Activated naive CD4-positive, alpha-beta T cell treated with anti-CD3 and anti-CD28 coated beads, Interleukin-2, amount 50 U/mL, for 72 hours (primary cell): ENCODE measurements around the gene CCDC69. TPM values are rescaled to one million over a fixed set of nuclear protein-coding genes. Genes with fewer than 3 reads are reported as not detected.

Source experiments
- ATAC-seq, 2 donors: fragments of 150-1000 bp; cut with Tn5 transposase; 2 replicates each; pipeline ENCODE4 v1.10.0; 2021; ENCODE audit warnings: mild to moderate bottlenecking in 2 of 2, moderate library complexity in 2 of 2
- DNase-seq, 2 donors: peaks; one replicate each; pipeline ENCODE4 v3.0.0; 2021 to 2022; ENCODE audit warnings: low spot score in 2 of 2
- H3K27ac Mint-ChIP-seq, 2 donors: one replicate each; pipeline ENCODE4 v1.8.0; 2022; ENCODE audit warnings: mild to moderate bottlenecking in 2 of 2, mixed read lengths in 2 of 2
- H3K36me3 Mint-ChIP-seq, 2 donors: one replicate each; pipeline ENCODE4 v1.8.0; 2022; ENCODE audit warnings: mixed read lengths in 2 of 2
- H3K9me3 Mint-ChIP-seq, 2 donors: one replicate each; pipeline ENCODE4 v1.8.0; 2022; ENCODE audit warnings: mixed read lengths in 2 of 2
- total RNA-seq, 2 donors: library from RNA; stranded (reverse); gene quantifications; one replicate each; pipeline ENCODE4 v1.2.3, GENCODE V29; 2022

The CCDC69 gene
- total RNA-seq, 2 donors from 2014 or later: 21.0 to 23.8 TPM

DNA sequence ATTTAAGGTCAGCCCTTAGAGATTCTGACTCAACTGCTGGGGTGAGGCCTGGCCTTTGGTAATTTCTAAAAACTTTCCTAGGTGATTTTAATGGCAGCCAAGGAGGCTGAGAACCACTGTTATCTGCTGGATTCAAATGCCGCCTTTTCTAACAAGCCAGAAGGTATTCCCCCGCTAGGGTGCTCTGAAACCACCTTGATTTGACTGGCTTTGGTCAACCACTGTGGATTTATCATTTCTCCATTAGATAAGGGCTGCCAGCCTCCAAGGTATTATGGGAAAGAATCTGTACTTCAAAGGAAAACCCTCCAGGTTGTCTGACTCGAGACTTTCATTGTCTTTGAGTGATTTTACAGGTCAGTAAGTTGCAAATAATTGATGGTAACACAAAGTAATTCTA is 70.6 kb downstream of the CCDC69 start:
- DNase-seq (peak in 1 of 2 donors; percentile 63), ATAC-seq (peak in 1 of 2 donors; percentile 26)
- Mint-ChIP-seq H3K27ac (peak overlapping the region; percentile 86 to 99), H3K9me3 (no peaks in the 10 kb centered on the region), H3K36me3 (peaks cover 21 to 24% of the 10 kb centered on the region in 2 donors)

DNA sequence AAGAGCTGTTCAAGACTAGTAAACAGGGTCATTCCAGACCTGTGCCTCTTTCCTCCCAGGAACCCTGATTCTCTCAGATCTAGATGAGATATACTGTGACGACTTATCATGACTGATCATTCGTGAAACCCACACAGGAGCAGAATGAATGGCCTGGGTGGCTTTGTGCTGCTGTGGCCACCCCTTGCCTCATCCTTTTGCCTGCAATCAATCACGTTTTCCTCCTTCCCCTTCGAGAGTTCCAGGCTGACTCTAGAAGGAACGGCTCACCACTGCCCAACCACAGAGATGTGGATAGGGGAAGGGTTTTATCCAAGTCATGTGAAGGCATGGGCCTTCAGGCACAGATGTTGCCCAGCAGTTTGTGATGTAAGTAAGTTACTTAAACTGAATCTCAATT is 72.1 kb downstream of the CCDC69 start:
- peak overlapping the region; percentile 86 to 97 for H3K27ac Mint-ChIP-seq
- peak; percentile 63 to 84 for DNase-seq
- ATAC-seq: peak; percentile 76 to 81
- H3K9me3 Mint-ChIP-seq: no peaks in the 10 kb centered on the region
- peaks cover 27 to 36% of the 10 kb centered on the region in 2 donors for H3K36me3 Mint-ChIP-seq

GRCh38 chr5:151151263-151151660 is 72.6 kb downstream of the CCDC69 start:
- DNase-seq: no peak
- Mint-ChIP-seq H3K9me3 (no peaks in the 10 kb centered on the region), H3K36me3 (peaks cover 22 to 34% of the 10 kb centered on the region in 2 donors), H3K27ac (peak overlapping the region; percentile 86 to 97)
- peak in 1 of 2 donors; percentile 0 for ATAC-seq

- peak in 1 of 2 donors; percentile 65 for DNase-seq
- no peaks in the 10 kb centered on the region for H3K9me3 Mint-ChIP-seq
- peaks cover 17 to 37% of the 10 kb centered on the region in 2 donors for H3K36me3 Mint-ChIP-seq
- H3K27ac Mint-ChIP-seq: peak overlapping the region; percentile 86 to 97
- ATAC-seq: peak; percentile 13 to 65
Observed at GRCh38 chr5:151150471-151151262, 73.2 kb downstream of the CCDC69 start.

GRCh38 chr5:151148583-151148982 is 75.3 kb downstream of the CCDC69 start:
- no peak for DNase-seq
- Mint-ChIP-seq H3K27ac (peak overlapping the region; percentile 44 to 78), H3K9me3 (no peaks in the 10 kb centered on the region), H3K36me3 (peaks cover 13 to 39% of the 10 kb centered on the region in 2 donors)
- ATAC-seq: no peak

GRCh38 chr5:151147033-151147432 is 76.9 kb downstream of the CCDC69 start:
- Mint-ChIP-seq H3K27ac (peak overlapping the region in 1 of 2 donors; percentile 85), H3K36me3 (peaks cover 13 to 36% of the 10 kb centered on the region in 2 donors), H3K9me3 (no peaks in the 10 kb centered on the region)
- no peak for DNase-seq
- no peak for ATAC-seq

- Mint-ChIP-seq H3K27ac (peak overlapping the region in 1 of 2 donors; percentile 56), H3K36me3 (peaks cover 13 to 44% of the 10 kb centered on the region in 2 donors), H3K9me3 (no peaks in the 10 kb centered on the region)
- DNase-seq: no peak
- ATAC-seq: no peak
Observed at GRCh38 chr5:151146061-151146460, 77.8 kb downstream of the CCDC69 start.

GRCh38 chr5:151144922-151145321 is 79.0 kb downstream of the CCDC69 start:
- no peak for ATAC-seq
- Mint-ChIP-seq H3K36me3 (peaks cover 13 to 48% of the 10 kb centered on the region in 2 donors), H3K9me3 (no peaks in the 10 kb centered on the region)

DNA sequence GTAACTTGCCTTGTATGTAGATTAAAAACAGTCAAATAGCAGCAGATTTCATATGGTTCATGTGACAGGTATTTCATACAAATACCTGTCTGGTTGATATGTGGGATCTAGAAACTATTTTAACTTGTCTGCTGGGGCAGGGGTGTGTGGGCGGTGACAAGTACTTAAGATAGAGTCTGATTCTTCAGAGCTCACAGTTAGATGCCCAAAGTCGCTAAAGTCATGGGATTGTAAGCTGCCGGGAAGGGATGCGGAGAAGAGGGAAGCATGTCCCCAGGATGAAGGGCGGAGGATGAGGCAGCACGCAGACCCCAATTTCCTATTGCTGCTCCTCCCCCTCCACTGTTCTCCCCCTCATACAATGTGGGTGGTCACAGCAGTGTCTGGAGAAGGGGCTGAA is 79.6 kb downstream of the CCDC69 start:
- H3K27ac Mint-ChIP-seq: peak overlapping the region in 1 of 2 donors; percentile 1
- DNase-seq: no peak
- H3K9me3 Mint-ChIP-seq: no peaks in the 10 kb centered on the region
- H3K36me3 Mint-ChIP-seq: peaks cover 15 to 51% of the 10 kb centered on the region in 2 donors
- no peak for ATAC-seq

More at GRCh38 chr5:151144922-151145321, 79.0 kb downstream of the CCDC69 start:
- no peak overlapping the region for H3K27ac Mint-ChIP-seq
- no peak for DNase-seq

DNA sequence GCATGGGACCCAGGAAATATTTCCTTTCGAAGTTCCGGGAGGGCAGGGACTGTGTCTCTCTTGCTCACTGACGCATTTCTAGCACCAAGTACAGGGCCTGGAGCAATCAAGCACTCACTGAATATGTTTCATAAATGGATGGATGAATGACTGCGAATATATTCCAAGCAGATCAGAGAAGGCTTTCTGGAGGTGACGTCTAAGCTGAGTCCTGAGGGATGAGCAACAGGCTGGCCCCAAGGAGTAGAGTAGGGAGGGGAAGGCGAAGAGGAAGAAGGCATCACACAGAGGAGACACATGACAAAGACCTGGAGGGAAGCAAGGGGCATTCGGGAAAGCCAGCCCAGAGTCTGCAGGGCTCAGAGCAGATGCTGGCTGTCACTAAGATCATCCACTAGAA is 80.2 kb downstream of the CCDC69 start:
- no peak for DNase-seq

GRCh38 chr5:151142933-151143332 is 81.0 kb downstream of the CCDC69 start:
- Mint-ChIP-seq H3K36me3 (peaks cover 21 to 51% of the 10 kb centered on the region in 2 donors), H3K9me3 (no peaks in the 10 kb centered on the region), H3K27ac (no peak overlapping the region)
- DNase-seq (no peak), ATAC-seq (no peak)

More for the DNA sequence above, 80.2 kb downstream of the CCDC69 start:
- H3K36me3 Mint-ChIP-seq: peaks cover 21 to 51% of the 10 kb centered on the region in 2 donors
- H3K9me3 Mint-ChIP-seq: no peaks in the 10 kb centered on the region
- H3K27ac Mint-ChIP-seq: peak overlapping the region in 1 of 2 donors; percentile 1
- no peak for ATAC-seq

GRCh38 chr5:151141535-151141934 is 82.4 kb downstream of the CCDC69 start:
- H3K9me3 Mint-ChIP-seq: no peaks in the 10 kb centered on the region
- peak overlapping the region; percentile 64 to 89 for H3K27ac Mint-ChIP-seq
- ATAC-seq (peak; percentile 84 to 97), DNase-seq (peak; percentile 47 to 74)
- H3K36me3 Mint-ChIP-seq: peaks cover 27 to 53% of the 10 kb centered on the region in 2 donors

- ATAC-seq (no peak), DNase-seq (no peak)
- no peaks in the 10 kb centered on the region for H3K9me3 Mint-ChIP-seq
- peaks cover 31 to 56% of the 10 kb centered on the region in 2 donors for H3K36me3 Mint-ChIP-seq
- peak overlapping the region; percentile 64 to 89 for H3K27ac Mint-ChIP-seq
Observed at GRCh38 chr5:151140686-151141459, 83.0 kb downstream of the CCDC69 start.

- no peak for DNase-seq
- ATAC-seq: no peak
- peaks cover 36 to 62% of the 10 kb centered on the region in 2 donors for H3K36me3 Mint-ChIP-seq
- peak overlapping the region in 1 of 2 donors; percentile 84 for H3K27ac Mint-ChIP-seq
- H3K9me3 Mint-ChIP-seq: no peaks in the 10 kb centered on the region
Observed at GRCh38 chr5:151139646-151140045, 84.2 kb downstream of the CCDC69 start.

DNA sequence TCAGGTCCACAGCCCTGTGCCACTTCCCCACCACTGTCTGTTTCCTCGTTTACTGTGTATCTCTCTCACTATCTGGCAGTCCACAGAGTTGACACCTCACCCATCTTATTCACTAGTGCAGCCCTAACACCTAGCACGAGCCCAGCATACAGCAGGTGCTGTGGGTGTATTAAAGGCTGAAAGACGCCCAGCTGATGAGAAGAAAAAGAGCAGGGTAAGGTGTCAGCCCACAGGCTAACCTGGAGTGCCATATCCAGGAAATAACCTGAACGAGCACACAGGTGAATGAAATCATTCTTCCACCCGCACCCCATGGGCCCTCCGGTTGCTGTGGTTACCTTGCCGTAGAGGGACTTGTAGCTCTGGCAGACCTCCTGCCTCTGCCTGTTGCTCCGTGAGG is 84.9 kb downstream of the CCDC69 start:
- Mint-ChIP-seq H3K36me3 (peaks cover 36 to 68% of the 10 kb centered on the region in 2 donors), H3K9me3 (no peaks in the 10 kb centered on the region), H3K27ac (peak overlapping the region in 1 of 2 donors; percentile 84)
- peak in 1 of 2 donors; percentile 6 for ATAC-seq
- no peak for DNase-seq

- Mint-ChIP-seq H3K36me3 (peaks cover 36 to 72% of the 10 kb centered on the region in 2 donors), H3K27ac (peak overlapping the region in 1 of 2 donors; percentile 62), H3K9me3 (no peaks in the 10 kb centered on the region)
- ATAC-seq: no peak
- DNase-seq: no peak
Observed at GRCh38 chr5:151138114-151138513, 85.8 kb downstream of the CCDC69 start.
